H9 (cell line): Measurements from ENCODE around the gene ATP2C1. TPM values are rescaled to one million over a fixed set of nuclear protein-coding genes. Genes with fewer than 3 reads are reported as not detected.

Experiments used
- DNase-seq: peaks from one replicate; pipeline ENCODE4 v3.0.0-alpha.2; 2017
- H2AFZ ChIP-seq: one replicate; pipeline ENCODE4 v1.6.1; 2013; ENCODE audit warnings: mild to moderate bottlenecking, low read length, control low read depth, moderate library complexity
- H2AK5ac ChIP-seq: 2 replicates; pipeline ENCODE4 v1.6.1; 2013; ENCODE audit warnings: low read length, control low read depth, mixed read lengths; ENCODE audit not compliant: insufficient read length
- H2BK120ac ChIP-seq: one replicate; pipeline ENCODE4 v1.6.1; 2013; ENCODE audit warnings: low read depth, mild to moderate bottlenecking, low read length, control low read depth, inconsistent platforms; ENCODE audit not compliant: poor library complexity, severe bottlenecking
- H2BK12ac ChIP-seq: 2 replicates; pipeline ENCODE4 v1.6.1; 2013; ENCODE audit warnings: low read length, control low read depth, mixed read lengths, low read depth; ENCODE audit not compliant: insufficient read length
- H2BK15ac ChIP-seq: 2 replicates; pipeline ENCODE4 v1.6.1; 2013; ENCODE audit warnings: low read depth, low read length, control low read depth
- H2BK20ac ChIP-seq: one replicate; pipeline ENCODE4 v1.6.1; 2013; ENCODE audit warnings: low read depth, mild to moderate bottlenecking, low read length, control low read depth, inconsistent platforms; ENCODE audit not compliant: poor library complexity, severe bottlenecking
- H2BK5ac ChIP-seq: 2 replicates; pipeline ENCODE4 v1.6.1; 2013; ENCODE audit warnings: low read length, control low read depth, mixed read lengths; ENCODE audit not compliant: insufficient read length
- H3K14ac ChIP-seq: 2 replicates; pipeline ENCODE4 v1.6.1; 2013; ENCODE audit warnings: low read length, control low read depth; ENCODE audit not compliant: insufficient read depth
- H3K18ac ChIP-seq: 2 replicates; pipeline ENCODE4 v1.6.1; 2013; ENCODE audit warnings: low read depth, mild to moderate bottlenecking, mixed read lengths, low read length, control low read depth; ENCODE audit not compliant: insufficient read length
- H3K23ac ChIP-seq: 2 replicates; pipeline ENCODE4 v1.6.1; 2013; ENCODE audit warnings: low read length, control low read depth, mixed read lengths, low read depth; ENCODE audit not compliant: insufficient read length
- H3K23me2 ChIP-seq: 2 replicates; pipeline ENCODE4 v1.6.1; 2013; ENCODE audit warnings: low read depth, mild to moderate bottlenecking, mixed read lengths, low read length, control low read depth; ENCODE audit not compliant: insufficient read length, poor library complexity, severe bottlenecking
- H3K27ac ChIP-seq: 2 replicates; pipeline ENCODE4 v1.5.1; 2013; ENCODE audit warnings: low read length, control low read depth, mixed read lengths, low read depth; ENCODE audit not compliant: insufficient read length
- H3K27me3 ChIP-seq: 2 replicates; pipeline ENCODE4 v1.6.1; 2013; ENCODE audit warnings: low read length, control low read depth, inconsistent platforms; ENCODE audit not compliant: insufficient read depth
- H3K4ac ChIP-seq: 2 replicates; pipeline ENCODE4 v1.6.1; 2013; ENCODE audit warnings: low read depth, mild to moderate bottlenecking, control low read depth, inconsistent platforms, low read length, moderate library complexity
- H3K4me1 ChIP-seq: 2 replicates; pipeline ENCODE4 v1.6.1; 2013; ENCODE audit warnings: low read length, control low read depth, inconsistent platforms; ENCODE audit not compliant: insufficient read depth
- H3K4me2 ChIP-seq: 2 replicates; pipeline ENCODE4 v1.6.1; 2013; ENCODE audit warnings: low read length, control low read depth, mixed read lengths; ENCODE audit not compliant: insufficient read length, insufficient read depth
- H3K56ac ChIP-seq: 2 replicates; pipeline ENCODE4 v1.6.1; 2013; ENCODE audit warnings: low read depth, mild to moderate bottlenecking, mixed read lengths, low read length, control low read depth; ENCODE audit not compliant: insufficient read length
- H3K79me1 ChIP-seq: 2 replicates; pipeline ENCODE4 v1.6.1; 2013; ENCODE audit warnings: low read depth, mild to moderate bottlenecking, moderate library complexity, low read length, control low read depth, inconsistent platforms; ENCODE audit not compliant: insufficient read depth, poor library complexity, severe bottlenecking
- H3K79me2 ChIP-seq: 2 replicates; pipeline ENCODE4 v1.6.1; 2013; ENCODE audit warnings: low read length, control low read depth, inconsistent platforms; ENCODE audit not compliant: insufficient read depth
- H3K9ac ChIP-seq: 2 replicates; pipeline ENCODE4 v1.6.1; 2013; ENCODE audit warnings: low read length, control low read depth, mixed read lengths; ENCODE audit not compliant: insufficient read length; ENCODE audit errors: extremely low read depth
- H3K9me3 ChIP-seq: one replicate; pipeline ENCODE4 v1.6.1; 2013; ENCODE audit warnings: low read depth, low read length, inconsistent platforms; ENCODE audit not compliant: control insufficient read depth
- H3T11ph ChIP-seq: one replicate; pipeline ENCODE4 v1.6.1; 2013; ENCODE audit warnings: mild to moderate bottlenecking, low read length, control low read depth, inconsistent platforms
- H4K20me1 ChIP-seq: one replicate; pipeline ENCODE4 v1.6.1; 2013; ENCODE audit not compliant: control insufficient read depth, insufficient read length, insufficient read depth
- H4K5ac ChIP-seq: 2 replicates; pipeline ENCODE4 v1.6.1; 2013; ENCODE audit warnings: low read depth, mild to moderate bottlenecking, mixed read lengths, low read length, control low read depth; ENCODE audit not compliant: insufficient read length
- H4K8ac ChIP-seq: replicated peaks from 2 replicates; pipeline ENCODE4 v1.6.1; 2013; ENCODE audit warnings: low read length, control low read depth, mixed read lengths, low read depth; ENCODE audit not compliant: insufficient read length
- H4K91ac ChIP-seq: 2 replicates; pipeline ENCODE4 v1.6.1; 2013; ENCODE audit warnings: low read depth, mild to moderate bottlenecking, moderate library complexity, mixed read lengths, low read length, control low read depth; ENCODE audit not compliant: insufficient read length
- H3K27ac Mint-ChIP-seq, 3 experiments: 2 replicates in 2 of 3; 3 replicates in 1 of 3; pipeline ENCODE4 v1.8.0; 2020 to 2021; ENCODE audit warnings: mixed read lengths in 3 of 3, mild to moderate bottlenecking in 1 of 3, moderate library complexity in 1 of 3
- H3K27me3 Mint-ChIP-seq: 2 replicates; pipeline ENCODE4 v1.8.0; 2021; ENCODE audit warnings: low read depth, mild to moderate bottlenecking, moderate library complexity, mixed read lengths
- H3K36me3 Mint-ChIP-seq, 3 experiments: 2 replicates in 2 of 3; 3 replicates in 1 of 3; pipeline ENCODE4 v1.8.0; 2020 to 2021; ENCODE audit warnings: low read depth in 3 of 3, mixed read lengths in 3 of 3; ENCODE audit not compliant: insufficient read depth in 1 of 3
- H3K4me1 Mint-ChIP-seq, 2 experiments: 2 replicates each; pipeline ENCODE4 v1.8.0; 2020; ENCODE audit warnings: mixed read lengths in 2 of 2
- H3K4me3 Mint-ChIP-seq, 2 experiments: 2 replicates in 1 of 2; 3 replicates in 1 of 2; pipeline ENCODE4 v1.8.0; 2020 to 2021; ENCODE audit warnings: mild to moderate bottlenecking in 2 of 2, mixed read lengths in 2 of 2, moderate library complexity in 1 of 2
- H3K9me3 Mint-ChIP-seq, 2 experiments: 2 replicates in 1 of 2; 3 replicates in 1 of 2; pipeline ENCODE4 v1.8.0; 2020; ENCODE audit warnings: mild to moderate bottlenecking in 2 of 2, mixed read lengths in 2 of 2, moderate library complexity in 1 of 2
- WGBS: extraction: QIAGEN DNeasy Blood & Tissue Kit; methylation state at CpG from one replicate; pipeline ENCODE4 v1.1.7; 2013; ENCODE audit warnings: missing lambda C conversion rate, low lambda C conversion rate, mixed read lengths; ENCODE audit not compliant: insufficient read length; ENCODE audit errors: extremely low coverage; 5-methylcytosine and 5-hydroxymethylcytosine counted together
- total RNA-seq: library from RNA; stranded (reverse); gene quantifications from 2 replicates; pipeline ENCODE4 v1.2.1, GENCODE V29; 2021
- TF ChIP-seq, protein P1 (sequence below): fragments of 200-600 bp; sonication (generic); conservative IDR thresholded peaks from 3 replicates; pipeline ENCODE4 v1.8.0; 2021; ENCODE audit warnings: antibody characterized with exemption, mild to moderate bottlenecking

The ATP2C1 gene
- total RNA-seq, 1 experiment from 2014 or later: 65.5 TPM

DNA sequence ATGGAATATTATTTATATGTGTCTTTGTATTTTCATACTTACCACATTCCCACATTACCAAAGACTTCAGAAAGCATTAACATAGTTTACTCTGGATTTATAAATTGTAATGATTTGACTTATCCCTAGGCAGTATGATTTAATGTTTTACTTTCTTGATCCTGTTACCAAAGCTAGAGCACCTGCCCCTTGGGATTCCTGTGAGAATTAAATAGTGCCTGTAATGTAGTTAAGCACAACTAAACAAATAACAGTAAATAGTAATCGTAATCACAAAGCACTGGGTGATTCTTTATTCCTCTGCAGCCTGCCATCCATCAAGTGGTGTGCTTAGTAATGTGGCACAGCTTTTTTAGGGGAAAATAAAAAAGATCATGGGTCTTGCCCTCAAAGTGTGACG lies 39.1 kb downstream of the ATP2C1 start:
- no peak overlapping the region for H4K5ac ChIP-seq

More for the DNA sequence above, 39.1 kb downstream of the ATP2C1 start:
- Mint-ChIP-seq H3K36me3 (peaks cover 2 to 15% (median 12%) of the 10 kb centered on the region in 3 experiments; a peak in 6 of 7 replicates), H3K9me3 (no peaks in the 10 kb centered on the region), H3K4me3 (no peak overlapping the region), H3K27me3 (no peaks in the 10 kb centered on the region), H3K4me1 (peaks cover 2 to 3% of the 10 kb centered on the region in 2 experiments; a peak in 2 of 4 replicates), H3K27ac (no peak overlapping the region)
- no peaks in the 10 kb centered on the region for H3K4me1 ChIP-seq
- H3K4me2 ChIP-seq: no peak overlapping the region
- H3T11ph ChIP-seq: no peak overlapping the region
- H3K79me1 ChIP-seq: no peaks in the 10 kb centered on the region
- DNase-seq: no peak
- H3K23me2 ChIP-seq: no peaks in the 10 kb centered on the region
- no peak overlapping the region for H3K56ac ChIP-seq
- peaks cover under 1% of the 10 kb centered on the region; the same call in 1 of the 2 replicates for H3K79me2 ChIP-seq
- no peaks in the 10 kb centered on the region for H3K9me3 ChIP-seq
- no peak overlapping the region for H3K18ac ChIP-seq
- WGBS: no CpG with 5 or more reads among the region's 2 CpGs
- H2BK5ac ChIP-seq: no peak overlapping the region
- no peak overlapping the region for H3K14ac ChIP-seq
- no peak overlapping the region for H4K91ac ChIP-seq
- H2BK20ac ChIP-seq: no peak overlapping the region
- H4K8ac ChIP-seq: no peak overlapping the region
- no peak overlapping the region for H3K4ac ChIP-seq
- H2BK120ac ChIP-seq: no peak overlapping the region
- H3K9ac ChIP-seq: no peak overlapping the region
- TF ChIP-seq, protein P1, sequence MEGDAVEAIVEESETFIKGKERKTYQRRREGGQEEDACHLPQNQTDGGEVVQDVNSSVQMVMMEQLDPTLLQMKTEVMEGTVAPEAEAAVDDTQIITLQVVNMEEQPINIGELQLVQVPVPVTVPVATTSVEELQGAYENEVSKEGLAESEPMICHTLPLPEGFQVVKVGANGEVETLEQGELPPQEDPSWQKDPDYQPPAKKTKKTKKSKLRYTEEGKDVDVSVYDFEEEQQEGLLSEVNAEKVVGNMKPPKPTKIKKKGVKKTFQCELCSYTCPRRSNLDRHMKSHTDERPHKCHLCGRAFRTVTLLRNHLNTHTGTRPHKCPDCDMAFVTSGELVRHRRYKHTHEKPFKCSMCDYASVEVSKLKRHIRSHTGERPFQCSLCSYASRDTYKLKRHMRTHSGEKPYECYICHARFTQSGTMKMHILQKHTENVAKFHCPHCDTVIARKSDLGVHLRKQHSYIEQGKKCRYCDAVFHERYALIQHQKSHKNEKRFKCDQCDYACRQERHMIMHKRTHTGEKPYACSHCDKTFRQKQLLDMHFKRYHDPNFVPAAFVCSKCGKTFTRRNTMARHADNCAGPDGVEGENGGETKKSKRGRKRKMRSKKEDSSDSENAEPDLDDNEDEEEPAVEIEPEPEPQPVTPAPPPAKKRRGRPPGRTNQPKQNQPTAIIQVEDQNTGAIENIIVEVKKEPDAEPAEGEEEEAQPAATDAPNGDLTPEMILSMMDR: no peak
- no peak overlapping the region for H2BK12ac ChIP-seq
- no peak overlapping the region for H3K23ac ChIP-seq
- no peak overlapping the region for H2AK5ac ChIP-seq
- H3K27me3 ChIP-seq: no peaks in the 10 kb centered on the region
- no peaks in the 10 kb centered on the region for H4K20me1 ChIP-seq
- no peak overlapping the region for H3K27ac ChIP-seq
- no peak overlapping the region for H2BK15ac ChIP-seq
- H2AFZ ChIP-seq: no peak overlapping the region
